H1 (cell line): ENCODE data around the gene PYGB. TPM values are rescaled to one million over a fixed set of nuclear protein-coding genes. Genes with fewer than 3 reads are reported as not detected.

Source experiments
- CTCF ChIA-PET: fragments of 300-600 bp; sonication (Branson Sonifier 250); formaldehyde crosslinking; loops from one replicate; lab custom pipeline; 2021; ENCODE audit not compliant: partially characterized antibody; lab: Charles Lee
- POLR2A ChIA-PET: fragments of 300-600 bp; sonication (Branson Sonifier 250); formaldehyde crosslinking; loops from one replicate; lab custom pipeline; 2021; ENCODE audit warnings: inconsistent platforms; ENCODE audit not compliant: partially characterized antibody; lab: Charles Lee
- DNase-seq, 2 experiments: peaks; one replicate each; pipeline versions ENCODE4 v3.0.0 to v3.0.0-alpha.2; 2010 to 2022; ENCODE audit warnings: low spot score in 2 of 2, low read depth in 1 of 2, mixed read lengths in 1 of 2
- FAIRE-seq: peaks from 2 replicates; lab custom pipeline; 2011; peaks lifted over from hg19 to GRCh38; lab: Jason Lieb, UNC
- H2AFZ ChIP-seq: 2 replicates; pipeline ENCODE4 v1.8.1; 2012; ENCODE audit warnings: low read length, inconsistent platforms
- H2AK5ac ChIP-seq: 2 replicates; pipeline ENCODE4 v1.6.1; 2013; ENCODE audit warnings: low read depth, low read length
- H2BK120ac ChIP-seq: replicated peaks from 2 replicates; pipeline ENCODE3; 2013; ENCODE audit warnings: low read depth, low read length, inconsistent platforms
- H2BK12ac ChIP-seq: 2 replicates; pipeline ENCODE4 v1.6.1; 2013; ENCODE audit warnings: low read depth, low read length
- H2BK15ac ChIP-seq: 2 replicates; pipeline ENCODE4 v1.6.1; 2013; ENCODE audit warnings: low read length
- H2BK20ac ChIP-seq: 2 replicates; pipeline ENCODE4 v1.6.1; 2013; ENCODE audit warnings: low read length
- H2BK5ac ChIP-seq: 2 replicates; pipeline ENCODE4 v1.6.1; 2013; ENCODE audit warnings: low read depth, low read length
- H3K14ac ChIP-seq: 2 replicates; pipeline ENCODE4 v1.6.1; 2013; ENCODE audit warnings: inconsistent platforms; ENCODE audit not compliant: insufficient read length
- H3K18ac ChIP-seq: 2 replicates; pipeline ENCODE4 v1.6.1; 2013; ENCODE audit warnings: low read length; ENCODE audit errors: extremely low read depth
- H3K23ac ChIP-seq: 2 replicates; pipeline ENCODE4 v1.6.1; 2013; ENCODE audit warnings: inconsistent platforms; ENCODE audit not compliant: insufficient read length
- H3K23me2 ChIP-seq: 2 replicates; pipeline ENCODE4 v1.6.1; 2013; ENCODE audit warnings: low read depth, low read length
- H3K27ac ChIP-seq: 2 replicates; pipeline ENCODE4 v1.6.1; 2011; ENCODE audit warnings: low read depth, low read length, inconsistent platforms
- H3K27me3 ChIP-seq, 4 experiments: replicated peaks in 1 of 4; 1 replicate in 1 of 4; 2 replicates in 3 of 4; pipeline versions ENCODE4 v1.6.1 to v1.8.1; 2011 to 2013; ENCODE audit warnings: low read length in 3 of 4, mild to moderate bottlenecking in 3 of 4, inconsistent platforms in 2 of 4, mixed read lengths in 2 of 4, moderate library complexity in 1 of 4; ENCODE audit not compliant: control insufficient read depth in 3 of 4, insufficient read depth in 3 of 4; ENCODE audit errors: extremely low read depth in 1 of 4
- H3K36me3 ChIP-seq, 4 experiments: 2 replicates each; pipeline versions ENCODE4 v1.6.1 to v1.8.1; 2011 to 2013; ENCODE audit warnings: mild to moderate bottlenecking in 4 of 4, low read length in 3 of 4, moderate library complexity in 2 of 4, control low read depth in 1 of 4, inconsistent platforms in 1 of 4; ENCODE audit not compliant: insufficient read depth in 4 of 4, control insufficient read depth in 2 of 4
- H3K4ac ChIP-seq: replicated peaks from 2 replicates; pipeline ENCODE3; 2013; ENCODE audit warnings: low read length, low read depth, mixed read lengths, inconsistent platforms; ENCODE audit not compliant: insufficient read length
- H3K4me1 ChIP-seq, 4 experiments: replicated peaks in 1 of 4; 1 replicate in 1 of 4; 2 replicates in 3 of 4; pipeline versions ENCODE4 v1.6.1 to v1.8.1; 2011 to 2013; ENCODE audit warnings: low read length in 3 of 4, inconsistent platforms in 2 of 4, mixed read lengths in 1 of 4; ENCODE audit not compliant: insufficient read depth in 4 of 4, control insufficient read depth in 3 of 4
- H3K4me2 ChIP-seq, 2 experiments: 2 replicates each; pipeline versions ENCODE4 v1.6.1 to v1.8.1; 2011 to 2013; ENCODE audit warnings: low read depth in 2 of 2, low read length in 2 of 2, control low read depth in 1 of 2, inconsistent platforms in 1 of 2, mild to moderate bottlenecking in 1 of 2; ENCODE audit not compliant: insufficient read depth in 1 of 2
- H3K4me3 ChIP-seq, 4 experiments: fragments of 200-600, 300-600 bp in 1 of 4; sonication (generic), shearing (Covaris generic), sonication (Bioruptor Twin) in 1 of 4; 2 replicates each; pipeline versions ENCODE4 v1.5.1 to v1.8.1; 2011 to 2016; ENCODE audit warnings: low read length in 4 of 4, low read depth in 3 of 4, control low read depth in 2 of 4, inconsistent platforms in 2 of 4, mild to moderate bottlenecking in 2 of 4, mixed read lengths in 1 of 4, moderate library complexity in 1 of 4; ENCODE audit not compliant: insufficient read depth in 2 of 4; ENCODE audit errors: extremely low read depth in 1 of 4
- H3K56ac ChIP-seq: replicated peaks from 2 replicates; pipeline ENCODE3; 2013; ENCODE audit warnings: low read depth, mild to moderate bottlenecking, mixed read lengths, low read length, inconsistent platforms; ENCODE audit not compliant: insufficient read length
- H3K79me1 ChIP-seq: 2 replicates; pipeline ENCODE4 v1.6.1; 2013; ENCODE audit warnings: low read depth, low read length, control low read depth
- H3K79me2 ChIP-seq, 2 experiments: 2 replicates each; pipeline versions ENCODE4 v1.6.1 to v1.8.1; 2012 to 2013; ENCODE audit warnings: low read length in 2 of 2, mild to moderate bottlenecking in 2 of 2, inconsistent platforms in 1 of 2; ENCODE audit not compliant: insufficient read depth in 2 of 2, control insufficient read depth in 1 of 2
- H3K9ac ChIP-seq, 4 experiments: replicated peaks in 1 of 4; 1 replicate in 1 of 4; 2 replicates in 3 of 4; pipeline versions ENCODE4 v1.6.1 to v1.8.1; 2011 to 2013; ENCODE audit warnings: low read depth in 3 of 4, low read length in 3 of 4, control low read depth in 2 of 4, mild to moderate bottlenecking in 2 of 4, moderate library complexity in 2 of 4, inconsistent platforms in 1 of 4; ENCODE audit errors: extremely low read depth in 1 of 4
- H3K9me3 ChIP-seq, 2 experiments: 2 replicates each; pipeline versions ENCODE4 v1.6.1 to v1.8.1; 2012 to 2013; ENCODE audit warnings: mild to moderate bottlenecking in 2 of 2, moderate library complexity in 2 of 2, control low read depth in 1 of 2, inconsistent platforms in 1 of 2, low read depth in 1 of 2, low read length in 1 of 2, mixed read lengths in 1 of 2; ENCODE audit not compliant: insufficient read depth in 2 of 2
- H4K20me1 ChIP-seq, 2 experiments: replicated peaks in 1 of 2; 2 replicates each; pipeline versions ENCODE3 to v1.8.1; 2011 to 2013; ENCODE audit warnings: inconsistent platforms in 2 of 2, low read length in 2 of 2, mild to moderate bottlenecking in 1 of 2; ENCODE audit not compliant: insufficient read depth in 2 of 2, control insufficient read depth in 1 of 2
- H4K5ac ChIP-seq: 2 replicates; pipeline ENCODE4 v1.6.1; 2013; ENCODE audit warnings: low read length, low read depth, mixed read lengths, inconsistent platforms; ENCODE audit not compliant: insufficient read length
- H4K8ac ChIP-seq: 2 replicates; pipeline ENCODE4 v1.8.0; 2013; ENCODE audit warnings: mild to moderate bottlenecking, moderate library complexity, low read length, inconsistent platforms; ENCODE audit not compliant: insufficient read depth; ENCODE audit errors: extremely low read depth
- H4K91ac ChIP-seq: replicated peaks from 2 replicates; pipeline ENCODE3; 2013; ENCODE audit warnings: low read length, mixed read lengths, inconsistent platforms; ENCODE audit not compliant: insufficient read length
- ATF3 ChIP-seq: IDR thresholded peaks from 2 replicates; pipeline ENCODE4 v1.6.1; 2011; ENCODE audit warnings: low read depth, mild to moderate bottlenecking, low read length; ENCODE audit not compliant: insufficient read depth
- BACH1 ChIP-seq: IDR thresholded peaks from 2 replicates; pipeline ENCODE4 v1.6.1; 2012; ENCODE audit warnings: low read length, improper control_type of control experiment
- CBX5 ChIP-seq: fragments of 300-800, 300-1000 bp; sonication (generic); IDR thresholded peaks from 2 replicates; pipeline ENCODE4 v1.7.1; 2016; ENCODE audit warnings: antibody characterized with exemption, low read length, low read depth
- CEBPB ChIP-seq: IDR thresholded peaks from 2 replicates; pipeline ENCODE4 v1.6.1; 2012; ENCODE audit warnings: low read depth, low read length
- CREB1 ChIP-seq: IDR thresholded peaks from 2 replicates; pipeline ENCODE4 v1.6.1; 2012; ENCODE audit warnings: inconsistent platforms
- HDAC6 ChIP-seq: IDR thresholded peaks from one replicate; pipeline ENCODE4 v1.7.1; 2012; ENCODE audit warnings: low read depth, mild to moderate bottlenecking, inconsistent platforms, low read length, moderate library complexity
- NRF1 ChIP-seq: IDR thresholded peaks from 2 replicates; pipeline ENCODE4 v1.6.1; 2011; ENCODE audit warnings: mild to moderate bottlenecking, low read depth, low read length, improper control_type of control experiment
- POLR2A ChIP-seq, 2 experiments: IDR thresholded peaks; 1 replicate in 1 of 2; 2 replicates in 1 of 2; pipeline ENCODE4 v1.6.1; 2011; ENCODE audit warnings: low read depth in 2 of 2, low read length in 2 of 2, mild to moderate bottlenecking in 2 of 2; ENCODE audit errors: control extremely low read depth in 1 of 2
- SIRT6 ChIP-seq: IDR thresholded peaks from one replicate; pipeline ENCODE4 v1.7.1; 2012; ENCODE audit warnings: low read length, inconsistent platforms
- SP2 ChIP-seq: IDR thresholded peaks from 2 replicates; pipeline ENCODE4 v1.6.1; 2012; ENCODE audit warnings: mild to moderate bottlenecking, low read length, inconsistent platforms
- TAF7 ChIP-seq: optimal IDR thresholded peaks from 2 replicates; pipeline ENCODE3; 2011; ENCODE audit warnings: low read depth, mild to moderate bottlenecking, inconsistent platforms, low read length, moderate library complexity, borderline replicate concordance
- WGBS, 2 experiments: shearing (Covaris generic) in 1 of 2; methylation state at CpG; one replicate each; pipeline versions ENCODE4 v1.1.6 to v1.1.7; 2013 to 2015; ENCODE audit warnings: low lambda C conversion rate in 2 of 2, mixed read lengths in 2 of 2, inconsistent platforms in 1 of 2, low coverage in 1 of 2, missing lambda C conversion rate in 1 of 2; ENCODE audit not compliant: insufficient replicate concordance in 2 of 2, insufficient coverage in 1 of 2, insufficient read length in 1 of 2; ENCODE audit errors: extremely low coverage in 1 of 2, missing lambda C conversion rate in 1 of 2; 5-methylcytosine and 5-hydroxymethylcytosine counted together
- polyA plus RNA-seq, 7 experiments: library from polyadenylated mRNA; depleted of rRNA in 3 of 7; stranded (reverse) in 5 of 7; unstranded in 2 of 7; fragments of >200 nt in 5 of 7; fragments of 200-250 nt in 2 of 7; gene quantifications; 1 replicate in 5 of 7; 2 replicates in 1 of 7; 4 replicates in 1 of 7; pipeline versions ENCODE4 v1.2.1 to v1.2.3, GENCODE V29; 2011 to 2013; ENCODE audit warnings: missing spikeins in 2 of 7, mixed read lengths in 2 of 7
- total RNA-seq: library from RNA; stranded (reverse); fragmentation: NEBNext Ultra II Directional; extraction: Animal tissue kit (Norgen Biotek cat#: 25700); gene quantifications from 2 replicates; pipeline ENCODE4 v1.2.1, GENCODE V29; 2021

PYGB gene
- total and polyA plus RNA-seq, 2 of the 8 experiments (the other 6 are each of a cell fraction or from before 2014, with no cell fraction given), result 26.6 to 56.0 TPM

DNA sequence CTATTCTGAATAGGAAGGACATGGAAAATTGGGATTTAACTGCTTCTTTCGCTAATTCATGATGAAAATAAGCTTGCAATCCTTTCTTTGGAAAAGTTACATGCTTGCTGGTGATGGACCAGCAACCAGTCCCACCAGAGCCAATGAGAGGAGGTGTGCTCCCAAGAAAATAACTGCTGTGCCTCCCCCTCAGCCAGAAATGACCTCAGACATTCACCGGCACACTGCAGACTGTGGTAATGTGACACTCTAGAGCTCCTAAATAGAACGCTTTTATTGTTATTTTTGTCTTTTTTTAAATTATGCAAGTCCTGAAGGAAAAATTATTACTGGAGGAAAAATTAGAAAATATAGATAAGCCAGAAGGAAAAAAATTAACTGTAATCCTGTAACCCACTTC is 2.6 kb downstream of the PYGB start:
- H2BK120ac ChIP-seq, result no peak overlapping the region
- H3K27ac ChIP-seq, result no peak overlapping the region
- TF ChIP-seq CREB1, result no peak
- no peak for TF ChIP-seq HDAC6
- TF ChIP-seq TAF7, result no peak
- TF ChIP-seq SIRT6, result no peak
- TF ChIP-seq BACH1, result no peak
- TF ChIP-seq CEBPB, result no peak
- TF ChIP-seq ATF3, result no peak
- TF ChIP-seq CBX5, result no peak
- no peak for TF ChIP-seq POLR2A (IDR thresholded peaks at IDR 0.05; ENCODE audit: control extremely low read depth in 1 of 2, low read depth in 2 of 2, low read length in 2 of 2)
- TF ChIP-seq SP2, result no peak
- TF ChIP-seq NRF1, result no peak
- TF ChIP-seq, all 59 proteins: peak for 0

More for the DNA sequence above, 2.6 kb downstream of the PYGB start:
- Histone ChIP-seq H3K4me1 (peaks cover 3 to 7% (median 4%) of the 10 kb centered on the region in 4 experiments; a peak in 6 of 7 replicates), H4K8ac (no peak overlapping the region), H3K56ac (no peak overlapping the region), H3K23ac (no peak overlapping the region), H3K14ac (no peak overlapping the region), H2BK15ac (no peak overlapping the region), H4K91ac (no peak overlapping the region), H3K18ac (no peak overlapping the region), H2BK20ac (no peak overlapping the region), H3K27me3 (peaks cover 0 to 8% (median 7%) of the 10 kb centered on the region in 4 experiments; a peak in 4 of 7 replicates), H3K9me3 (no peaks in the 10 kb centered on the region), H4K5ac (no peak overlapping the region), H3K4me3 (no peak overlapping the region), H3K36me3 (no peaks in the 10 kb centered on the region), H3K23me2 (peaks cover 10% of the 10 kb centered on the region; the same call in 1 of the 2 replicates), H3K79me1 (peaks cover 3% of the 10 kb centered on the region), H3K79me2 (peaks cover 17 to 48% of the 10 kb centered on the region in 2 experiments), H2AFZ (no peak overlapping the region), H3K9ac (no peak overlapping the region), H4K20me1 (peaks cover 3 to 10% of the 10 kb centered on the region in 2 experiments), H2AK5ac (no peak overlapping the region), H3K4me2 (no peak overlapping the region), H2BK5ac (no peak overlapping the region), H3K4ac (no peak overlapping the region), H2BK12ac (no peak overlapping the region)
- 86% methylated on average over 3 of the region's 3 CpGs; no CpG with 5 or more reads in 1 of the 2 experiments for WGBS, 2 experiments
- POLR2A ChIA-PET, result interaction anchor here (0.6 to 1.9 kb wide), 4 partner anchors 8 to 194 kb away, joined by 3 to 6 read pairs (median 4); no protein-coding TSS in a partner anchor
- DNase-seq, result no peak
- CTCF ChIA-PET, result interaction anchor here (1.3 to 1.7 kb wide), 2 partner anchors 21 to 185 kb away, joined by 3 to 5 read pairs; no protein-coding TSS in a partner anchor
- no peak for FAIRE-seq
